ENCODE measurements around the gene ANKHD1.
"Not testable (repeated sequence)": the region's sequence is repeated elsewhere in the genome, so short reads cannot be mapped to it uniquely, and the experiment has no call there.

The ANKHD1 gene

GRCh38 chr5:140457368-140457767 lies 55.7 kb downstream of the ANKHD1 start:
- peaks cover 28% of the 10 kb centered on the region for H3K36me3 ChIP-seq (ENCODE audit: control insufficient read depth, low read depth, low read length)

DNA sequence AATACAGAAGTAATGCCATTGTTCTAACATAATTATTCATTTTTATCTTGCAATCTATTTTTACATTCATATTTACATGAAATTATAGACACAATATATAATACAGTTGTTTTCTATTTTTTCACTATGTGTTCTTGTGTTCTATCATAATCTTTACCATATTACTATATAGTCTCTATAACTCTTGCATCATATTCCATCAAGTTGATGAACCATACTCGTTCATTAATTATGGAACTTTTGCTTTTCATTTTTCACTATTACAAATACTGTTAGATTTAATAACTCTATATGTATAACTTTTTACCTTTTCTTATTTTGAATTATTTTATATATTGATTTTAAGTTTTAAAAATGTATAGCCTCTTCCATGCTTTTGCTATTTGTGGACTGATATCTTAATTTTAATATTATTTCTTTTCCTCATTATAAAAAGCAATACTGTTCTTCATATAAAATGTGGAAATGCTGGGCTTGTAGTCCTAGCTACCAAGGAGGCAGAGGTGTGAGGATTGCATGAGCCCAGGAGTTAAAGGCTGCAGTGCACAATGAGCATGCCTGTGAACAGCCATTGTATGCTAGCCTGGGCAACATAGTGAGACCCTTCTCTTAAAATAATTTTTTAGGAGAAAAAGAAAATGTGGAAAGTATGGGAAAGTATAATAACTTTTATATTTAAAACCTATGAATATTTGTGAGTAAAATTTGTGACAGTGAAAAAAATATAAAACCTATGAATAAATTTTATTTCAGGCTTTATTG lies 65.5 kb downstream of the ANKHD1 start:
- Histone ChIP-seq H3K9ac (ENCODE audit: low read length) (no peak overlapping the region), H3K4me1 (ENCODE audit: control insufficient read depth, low read depth, low read length) (no peaks in the 10 kb centered on the region), H3K27ac (ENCODE audit: low read length) (no peak overlapping the region), H3K27me3 (ENCODE audit: control insufficient read depth, insufficient read depth, low read length) (no peaks in the 10 kb centered on the region), H3K4me3 (ENCODE audit: low read length) (no peak overlapping the region), H3K9me3 (ENCODE audit: control insufficient read depth, low read depth, low read length) (no peaks in the 10 kb centered on the region), H3K36me3 (ENCODE audit: control insufficient read depth, low read depth, low read length) (peaks cover 23% of the 10 kb centered on the region)

More at GRCh38 chr5:140457368-140457767, 55.7 kb downstream of the ANKHD1 start:
- not testable (repeated sequence) for H3K4me1 ChIP-seq (ENCODE audit: control insufficient read depth, low read depth, low read length); H3K27ac ChIP-seq (ENCODE audit: low read length); H3K4me3 ChIP-seq (ENCODE audit: low read length); H3K9me3 ChIP-seq (ENCODE audit: control insufficient read depth, low read depth, low read length); H3K27me3 ChIP-seq (ENCODE audit: control insufficient read depth, insufficient read depth, low read length); H3K9ac ChIP-seq (ENCODE audit: low read length)

DNA sequence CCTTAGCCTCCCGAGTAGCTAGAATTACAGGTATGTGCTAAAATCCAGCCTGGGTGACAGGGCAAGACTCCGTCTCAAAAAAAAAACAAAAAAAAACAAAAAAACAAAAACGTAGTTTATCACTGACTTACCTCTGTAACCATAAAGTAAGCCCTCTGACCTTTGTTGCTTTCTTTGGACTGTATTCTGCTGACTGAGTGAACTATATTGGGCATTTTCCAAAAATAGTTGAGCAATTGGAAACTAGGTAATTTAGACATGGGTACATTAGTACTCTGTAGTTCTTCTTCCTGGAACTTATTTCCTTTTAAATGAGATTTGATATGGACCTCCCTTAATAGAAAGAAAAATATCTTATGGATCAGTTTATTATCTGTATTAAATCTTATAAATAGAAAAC lies 66.6 kb downstream of the ANKHD1 start:
- Histone ChIP-seq H3K4me1 (ENCODE audit: control insufficient read depth, low read depth, low read length) (no peaks in the 10 kb centered on the region), H3K9me3 (ENCODE audit: control insufficient read depth, low read depth, low read length) (no peaks in the 10 kb centered on the region), H3K4me3 (ENCODE audit: low read length) (no peak overlapping the region), H3K27ac (ENCODE audit: low read length) (no peak overlapping the region), H3K36me3 (ENCODE audit: control insufficient read depth, low read depth, low read length) (peaks cover 26% of the 10 kb centered on the region), H3K9ac (ENCODE audit: low read length) (no peak overlapping the region), H3K27me3 (ENCODE audit: control insufficient read depth, insufficient read depth, low read length) (no peaks in the 10 kb centered on the region)

GRCh38 chr5:140469259-140469658 lies 67.6 kb downstream of the ANKHD1 start:
- no peak overlapping the region for H3K27ac ChIP-seq (ENCODE audit: low read length)
- no peaks in the 10 kb centered on the region for H3K27me3 ChIP-seq (ENCODE audit: control insufficient read depth, insufficient read depth, low read length)
- H3K9me3 ChIP-seq (ENCODE audit: control insufficient read depth, low read depth, low read length), result no peaks in the 10 kb centered on the region
- no peak overlapping the region for H3K9ac ChIP-seq (ENCODE audit: low read length)
- no peaks in the 10 kb centered on the region for H3K4me1 ChIP-seq (ENCODE audit: control insufficient read depth, low read depth, low read length)
- peaks cover 27% of the 10 kb centered on the region for H3K36me3 ChIP-seq (ENCODE audit: control insufficient read depth, low read depth, low read length)
- H3K4me3 ChIP-seq (ENCODE audit: low read length), result no peak overlapping the region

GRCh38 chr5:140480310-140481014 lies 78.8 kb downstream of the ANKHD1 start:
- Histone ChIP-seq H3K9me3 (ENCODE audit: control insufficient read depth, low read depth, low read length) (no peaks in the 10 kb centered on the region), H3K4me1 (ENCODE audit: control insufficient read depth, low read depth, low read length) (no peaks in the 10 kb centered on the region), H3K9ac (ENCODE audit: low read length) (no peak overlapping the region), H3K27me3 (ENCODE audit: control insufficient read depth, insufficient read depth, low read length) (no peaks in the 10 kb centered on the region), H3K4me3 (ENCODE audit: low read length) (no peak overlapping the region), H3K27ac (ENCODE audit: low read length) (no peak overlapping the region), H3K36me3 (ENCODE audit: control insufficient read depth, low read depth, low read length) (peaks cover 39% of the 10 kb centered on the region)

DNA sequence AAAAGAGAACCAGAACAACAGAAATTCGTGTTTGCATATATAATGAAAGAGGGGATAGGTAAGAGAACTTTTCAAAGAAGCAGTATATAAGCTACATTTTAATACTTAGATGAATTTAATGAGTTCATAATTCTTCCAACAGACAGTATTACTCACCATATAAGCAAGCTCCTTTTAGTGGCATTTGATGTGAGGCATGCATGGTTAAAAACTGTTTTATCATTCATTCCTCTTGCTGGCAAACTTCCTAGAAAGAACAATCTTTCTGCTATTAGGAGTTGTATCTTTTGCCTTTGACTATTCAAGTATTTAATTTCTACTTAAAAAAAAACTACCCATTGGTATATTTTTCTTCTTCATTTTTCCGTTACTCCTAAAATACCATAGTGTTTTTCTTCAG lies 80.1 kb downstream of the ANKHD1 start:
- no peak overlapping the region for H3K9ac ChIP-seq (ENCODE audit: low read length)
- H3K27ac ChIP-seq (ENCODE audit: low read length), result no peak overlapping the region
- H3K9me3 ChIP-seq (ENCODE audit: control insufficient read depth, low read depth, low read length), result no peaks in the 10 kb centered on the region
- H3K4me3 ChIP-seq (ENCODE audit: low read length), result no peak overlapping the region
- peaks cover 44% of the 10 kb centered on the region for H3K36me3 ChIP-seq (ENCODE audit: control insufficient read depth, low read depth, low read length)
- H3K27me3 ChIP-seq (ENCODE audit: control insufficient read depth, insufficient read depth, low read length), result no peaks in the 10 kb centered on the region
- H3K4me1 ChIP-seq (ENCODE audit: control insufficient read depth, low read depth, low read length), result no peaks in the 10 kb centered on the region

DNA sequence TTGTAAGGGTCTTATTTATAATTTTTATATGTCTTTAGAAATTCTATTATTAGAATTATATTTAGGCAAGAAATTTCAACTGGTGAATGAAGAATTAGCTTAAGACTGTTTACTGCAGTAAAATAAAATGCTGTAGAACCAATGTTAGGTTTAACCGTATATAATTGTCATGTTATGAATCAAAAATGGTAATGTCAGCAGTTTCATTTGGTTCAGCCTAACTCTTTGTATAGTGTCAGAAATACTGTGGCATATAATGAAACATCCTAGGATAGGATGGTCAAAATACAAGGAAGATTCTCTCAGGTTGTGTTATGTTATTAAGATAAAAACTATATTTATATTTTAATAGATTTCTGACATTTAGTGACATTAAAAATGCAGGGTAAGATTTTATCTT lies 81.4 kb downstream of the ANKHD1 start:
- H3K9me3 ChIP-seq (ENCODE audit: control insufficient read depth, low read depth, low read length), result no peaks in the 10 kb centered on the region
- H3K27me3 ChIP-seq (ENCODE audit: control insufficient read depth, insufficient read depth, low read length), result no peaks in the 10 kb centered on the region
- no peak overlapping the region for H3K27ac ChIP-seq (ENCODE audit: low read length)
- H3K4me3 ChIP-seq (ENCODE audit: low read length), result no peak overlapping the region
- H3K9ac ChIP-seq (ENCODE audit: low read length), result no peak overlapping the region
- H3K36me3 ChIP-seq (ENCODE audit: control insufficient read depth, low read depth, low read length), result peaks cover 52% of the 10 kb centered on the region
- no peaks in the 10 kb centered on the region for H3K4me1 ChIP-seq (ENCODE audit: control insufficient read depth, low read depth, low read length)

DNA sequence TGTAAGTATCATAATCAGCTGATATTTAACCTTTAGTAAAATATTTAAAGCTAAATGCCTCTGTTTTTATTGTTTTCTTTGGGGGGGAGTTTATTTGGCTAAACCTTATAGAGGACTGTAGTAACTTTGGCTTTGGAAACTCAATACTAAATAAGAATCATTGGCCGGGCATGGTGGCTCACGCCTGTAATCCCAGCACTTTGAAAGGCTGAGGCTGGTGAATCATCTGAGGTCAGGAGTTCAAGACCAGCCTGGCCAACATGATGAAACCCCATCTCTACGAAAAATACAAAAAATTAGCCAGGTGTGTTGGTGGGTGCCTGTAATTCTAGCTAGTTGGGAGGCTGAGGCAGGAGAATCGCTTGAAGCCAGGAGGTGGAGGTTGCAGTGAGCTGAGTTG lies 86.5 kb downstream of the ANKHD1 start:
- H3K4me1 ChIP-seq (ENCODE audit: control insufficient read depth, low read depth, low read length); H3K9me3 ChIP-seq (ENCODE audit: control insufficient read depth, low read depth, low read length); H3K27ac ChIP-seq (ENCODE audit: low read length); H3K4me3 ChIP-seq (ENCODE audit: low read length); H3K9ac ChIP-seq (ENCODE audit: low read length); H3K27me3 ChIP-seq (ENCODE audit: control insufficient read depth, insufficient read depth, low read length): not testable (repeated sequence)
- peaks cover 46% of the 10 kb centered on the region for H3K36me3 ChIP-seq (ENCODE audit: control insufficient read depth, low read depth, low read length)

DNA sequence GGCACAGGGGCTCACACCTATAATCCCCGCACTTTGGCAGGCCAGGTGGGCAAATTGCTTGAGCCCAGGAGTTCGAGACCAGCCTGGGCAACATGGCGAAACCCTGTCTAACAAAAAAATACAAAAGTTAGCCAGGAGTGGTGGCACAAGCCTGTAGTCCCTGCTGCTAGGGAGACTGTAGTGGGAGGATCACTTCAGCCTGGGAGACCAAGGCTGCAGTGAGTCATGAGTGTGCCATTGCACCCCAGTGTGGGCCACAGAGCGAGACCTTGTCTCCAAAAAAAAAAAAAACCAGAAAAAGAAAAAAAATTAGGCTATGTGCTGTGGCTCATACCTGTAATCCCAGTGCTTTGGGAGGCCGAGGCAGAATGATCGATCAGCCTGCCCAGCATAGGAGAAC lies 87.3 kb downstream of the ANKHD1 start:
- Histone ChIP-seq H3K27ac (ENCODE audit: low read length) (no peak overlapping the region), H3K36me3 (ENCODE audit: control insufficient read depth, low read depth, low read length) (peaks cover 45% of the 10 kb centered on the region), H3K9me3 (ENCODE audit: control insufficient read depth, low read depth, low read length) (no peaks in the 10 kb centered on the region), H3K9ac (ENCODE audit: low read length) (no peak overlapping the region), H3K4me3 (ENCODE audit: low read length) (no peak overlapping the region), H3K27me3 (ENCODE audit: control insufficient read depth, insufficient read depth, low read length) (no peaks in the 10 kb centered on the region), H3K4me1 (ENCODE audit: control insufficient read depth, low read depth, low read length) (no peaks in the 10 kb centered on the region)

- no peaks in the 10 kb centered on the region for H3K9me3 ChIP-seq (ENCODE audit: control insufficient read depth, low read depth, low read length)
- H3K4me3 ChIP-seq (ENCODE audit: low read length), result no peak overlapping the region
- no peak overlapping the region for H3K27ac ChIP-seq (ENCODE audit: low read length)
- peaks cover 23% of the 10 kb centered on the region for H3K36me3 ChIP-seq (ENCODE audit: control insufficient read depth, low read depth, low read length)
- no peak overlapping the region for H3K9ac ChIP-seq (ENCODE audit: low read length)
- H3K27me3 ChIP-seq (ENCODE audit: control insufficient read depth, insufficient read depth, low read length), result no peaks in the 10 kb centered on the region
- H3K4me1 ChIP-seq (ENCODE audit: control insufficient read depth, low read depth, low read length), result no peaks in the 10 kb centered on the region
Measured at GRCh38 chr5:140497897-140498296, 96.3 kb downstream of the ANKHD1 start.

DNA sequence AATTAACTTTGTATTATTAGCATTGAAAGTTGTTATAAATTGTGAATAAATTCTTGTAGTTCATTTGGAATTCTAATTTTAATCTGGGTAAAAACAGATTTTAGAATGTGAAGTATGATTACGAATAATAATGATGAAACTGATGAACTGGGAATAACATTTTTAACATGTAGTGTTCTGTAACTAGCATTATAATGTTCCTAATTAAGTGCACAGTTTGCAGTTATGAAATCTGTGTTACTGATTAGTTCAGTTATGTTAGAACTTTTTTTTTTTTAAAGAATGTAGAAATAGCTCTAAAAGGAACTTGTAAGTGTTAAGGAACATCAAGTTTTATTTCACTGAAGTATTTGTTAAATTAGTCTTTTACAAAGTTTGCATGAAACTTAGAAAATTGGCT lies 97.0 kb downstream of the ANKHD1 start:
- H3K9ac ChIP-seq (ENCODE audit: low read length), result no peak overlapping the region
- peaks cover 20% of the 10 kb centered on the region for H3K36me3 ChIP-seq (ENCODE audit: control insufficient read depth, low read depth, low read length)
- H3K4me3 ChIP-seq (ENCODE audit: low read length), result no peak overlapping the region
- H3K9me3 ChIP-seq (ENCODE audit: control insufficient read depth, low read depth, low read length), result no peaks in the 10 kb centered on the region
- H3K27ac ChIP-seq (ENCODE audit: low read length), result no peak overlapping the region
- H3K27me3 ChIP-seq (ENCODE audit: control insufficient read depth, insufficient read depth, low read length), result no peaks in the 10 kb centered on the region
- H3K4me1 ChIP-seq (ENCODE audit: control insufficient read depth, low read depth, low read length), result no peaks in the 10 kb centered on the region

DNA sequence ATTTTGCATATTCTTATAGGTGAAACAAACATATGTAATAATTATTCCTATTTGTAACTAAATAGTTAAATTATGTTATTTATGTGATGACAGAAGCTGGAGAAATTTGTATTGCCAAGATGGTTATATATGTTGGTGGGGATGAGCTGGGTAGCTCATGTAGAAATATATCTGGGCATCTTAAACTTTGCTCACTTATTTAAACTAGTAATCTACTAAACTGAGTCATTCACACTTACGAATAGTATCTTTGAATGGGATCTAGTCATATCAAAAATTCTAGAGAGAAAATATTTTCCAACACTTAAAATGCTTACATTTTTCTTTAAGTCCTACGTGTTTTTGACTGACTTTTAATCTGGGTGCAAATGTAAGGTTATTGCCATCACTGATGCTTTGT lies 101.2 kb downstream of the ANKHD1 start:
- Histone ChIP-seq H3K9me3 (ENCODE audit: control insufficient read depth, low read depth, low read length) (no peaks in the 10 kb centered on the region), H3K27me3 (ENCODE audit: control insufficient read depth, insufficient read depth, low read length) (no peaks in the 10 kb centered on the region), H3K36me3 (ENCODE audit: control insufficient read depth, low read depth, low read length) (peaks cover 36% of the 10 kb centered on the region), H3K4me1 (ENCODE audit: control insufficient read depth, low read depth, low read length) (no peaks in the 10 kb centered on the region), H3K27ac (ENCODE audit: low read length) (no peak overlapping the region), H3K9ac (ENCODE audit: low read length) (no peak overlapping the region), H3K4me3 (ENCODE audit: low read length) (no peak overlapping the region)

Measured in iPS-18a (cell line).